Measurements from ENCODE around the gene RFX4. TPM values are rescaled to one million over a fixed set of nuclear protein-coding genes. Genes with fewer than 3 reads are reported as not detected.

RFX4 gene
- total and polyA plus RNA-seq, 2 donors (not counting 3 experiments of a cell fraction or from before 2014, with no cell fraction given), result not detected

DNA sequence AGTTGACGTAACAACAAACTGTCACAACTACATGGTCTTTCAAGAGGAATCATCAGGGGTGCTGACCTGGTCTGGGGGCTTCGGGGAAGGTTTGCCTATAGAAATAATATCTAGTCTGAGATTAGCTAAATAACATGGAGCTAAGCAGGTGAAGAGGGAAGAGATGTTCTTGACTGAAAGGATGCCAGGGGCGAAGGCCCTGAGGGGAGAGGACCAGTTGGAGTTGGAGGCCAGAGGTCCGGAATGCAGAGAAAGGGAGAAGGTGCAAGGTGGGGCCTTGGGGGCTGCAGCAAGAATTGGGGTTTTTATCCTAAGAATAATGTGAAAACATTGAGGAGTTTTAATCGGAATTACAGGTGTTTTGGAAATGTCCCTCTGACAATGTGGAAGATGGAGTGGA is 123.2 kb downstream of the RFX4 start:
- Histone ChIP-seq H3K9me3 (replicated peaks; ENCODE audit: control insufficient read depth, insufficient read depth, low read length) (no peaks in the 10 kb centered on the region), H3K4me1 (ENCODE audit: control insufficient read depth, extremely low read depth, insufficient read depth, low read length) (no peaks in the 10 kb centered on the region), H3K27ac (ENCODE audit: insufficient read depth, low read depth, low read length) (no peak overlapping the region), H2AFZ (ENCODE audit: low read depth, low read length) (no peak overlapping the region), H3K4me2 (ENCODE audit: insufficient read depth, low read length) (no peak overlapping the region), H3K9ac (replicated peaks; ENCODE audit: extremely low read depth, insufficient read depth, low read length) (no peak overlapping the region), H3K36me3 (ENCODE audit: control insufficient read depth in 2 of 2, extremely low read depth in 1 of 2, insufficient read depth in 2 of 2, low read length in 2 of 2) (no peaks in the 10 kb centered on the region), H4K20me1 (replicated peaks; ENCODE audit: control insufficient read depth, extremely low read depth, insufficient read depth, low read length) (no peaks in the 10 kb centered on the region), H3K79me2 (ENCODE audit: control insufficient read depth, insufficient read depth, low read length) (no peaks in the 10 kb centered on the region), H3K27me3 (ENCODE audit: control insufficient read depth in 2 of 2, insufficient read depth in 2 of 2, low read length in 2 of 2) (peaks cover 0 to 2% of the 10 kb centered on the region in 2 experiments), H3K4me3 (replicated peaks in 1 of 3; ENCODE audit: insufficient read depth in 1 of 3, low read depth in 1 of 3, low read length in 3 of 3) (no peak overlapping the region), H3K9me1 (replicated peaks; ENCODE audit: control insufficient read depth, extremely low read depth, insufficient read depth, low read length) (no peaks in the 10 kb centered on the region)
- intact Hi-C loops (cut with micrococcal nuclease) (no loop called here), dilution Hi-C loops (cut with MboI; ENCODE audit: extremely low pct_ligation_motif_present, low sequenced_read_pairs) (no loop called here)
- FAIRE-seq (no peak), DNase-seq (ENCODE audit: low read depth, low spot score) (no peak)
- no TSS peak for BruUV-seq (replicated peaks)
- ChIA-PET POLR2A (no interaction called here), CTCF (no interaction called here)
- TF ChIP-seq, protein P1, sequence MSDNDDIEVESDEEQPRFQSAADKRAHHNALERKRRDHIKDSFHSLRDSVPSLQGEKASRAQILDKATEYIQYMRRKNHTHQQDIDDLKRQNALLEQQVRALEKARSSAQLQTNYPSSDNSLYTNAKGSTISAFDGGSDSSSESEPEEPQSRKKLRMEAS (IDR thresholded peaks at IDR 0.05; ENCODE audit: insufficient read depth, insufficient read length), result no peak
- no peak for TF ChIP-seq JUN (IDR thresholded peaks at IDR 0.05; ENCODE audit: borderline replicate concordance, insufficient read depth, insufficient read length, low read depth)
- TF ChIP-seq, protein P2, sequence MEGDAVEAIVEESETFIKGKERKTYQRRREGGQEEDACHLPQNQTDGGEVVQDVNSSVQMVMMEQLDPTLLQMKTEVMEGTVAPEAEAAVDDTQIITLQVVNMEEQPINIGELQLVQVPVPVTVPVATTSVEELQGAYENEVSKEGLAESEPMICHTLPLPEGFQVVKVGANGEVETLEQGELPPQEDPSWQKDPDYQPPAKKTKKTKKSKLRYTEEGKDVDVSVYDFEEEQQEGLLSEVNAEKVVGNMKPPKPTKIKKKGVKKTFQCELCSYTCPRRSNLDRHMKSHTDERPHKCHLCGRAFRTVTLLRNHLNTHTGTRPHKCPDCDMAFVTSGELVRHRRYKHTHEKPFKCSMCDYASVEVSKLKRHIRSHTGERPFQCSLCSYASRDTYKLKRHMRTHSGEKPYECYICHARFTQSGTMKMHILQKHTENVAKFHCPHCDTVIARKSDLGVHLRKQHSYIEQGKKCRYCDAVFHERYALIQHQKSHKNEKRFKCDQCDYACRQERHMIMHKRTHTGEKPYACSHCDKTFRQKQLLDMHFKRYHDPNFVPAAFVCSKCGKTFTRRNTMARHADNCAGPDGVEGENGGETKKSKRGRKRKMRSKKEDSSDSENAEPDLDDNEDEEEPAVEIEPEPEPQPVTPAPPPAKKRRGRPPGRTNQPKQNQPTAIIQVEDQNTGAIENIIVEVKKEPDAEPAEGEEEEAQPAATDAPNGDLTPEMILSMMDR (IDR thresholded peaks at IDR 0.05; ENCODE audit: extremely low read depth in 1 of 2, insufficient read depth in 1 of 2, low read depth in 1 of 2, low read length in 2 of 2), result no peak
- TF ChIP-seq POLR2A (IDR thresholded peaks at IDR 0.05; ENCODE audit: low read depth, low read length), result no peak
- no peak for TF ChIP-seq EZH2 (IDR thresholded peaks at IDR 0.05; ENCODE audit: borderline replicate concordance, low read depth, low read length, severe bottlenecking)
- no peak for TF ChIP-seq GATA2 (IDR thresholded peaks at IDR 0.05; ENCODE audit: insufficient read depth, insufficient read length, low read depth, low read length)
- no peak for TF ChIP-seq FOS (IDR thresholded peaks at IDR 0.05; ENCODE audit: borderline replicate concordance, insufficient read depth, low read length)
- no peak for TF ChIP-seq MYC (IDR thresholded peaks at IDR 0.05; ENCODE audit: low read depth, low read length)
- no peak for TF ChIP-seq POLR2AphosphoS5 (IDR thresholded peaks at IDR 0.05; ENCODE audit: insufficient read depth, low read depth, low read length)

All from endothelial cell of umbilical vein (primary cell).